Mucosa of stomach (tissue), 1 donor: ENCODE data around the gene COL6A2.
"Not testable (repeated sequence)": the region's sequence is repeated elsewhere in the genome, so short reads cannot be mapped to it uniquely, and the experiment has no call there.

Experiments used
- H3K27me3 ChIP-seq: one replicate; pipeline ENCODE4 v1.7.0; 2013; ENCODE audit warnings: mild to moderate bottlenecking, low read length; ENCODE audit not compliant: control insufficient read depth, insufficient read depth
- H3K36me3 ChIP-seq: one replicate; pipeline ENCODE4 v1.7.0; 2013; ENCODE audit warnings: low read length; ENCODE audit not compliant: control insufficient read depth, insufficient read depth
- H3K4me1 ChIP-seq: one replicate; pipeline ENCODE4 v1.7.0; 2013; ENCODE audit warnings: mild to moderate bottlenecking, low read length; ENCODE audit not compliant: control insufficient read depth, insufficient read depth
- H3K4me3 ChIP-seq: one replicate; pipeline ENCODE4 v1.7.0; 2013; ENCODE audit warnings: low read length
- H3K9ac ChIP-seq: one replicate; pipeline ENCODE4 v1.7.0; 2013; ENCODE audit warnings: mild to moderate bottlenecking, low read length, moderate library complexity
- H3K9me3 ChIP-seq: one replicate; pipeline ENCODE4 v1.7.0; 2013; ENCODE audit warnings: mild to moderate bottlenecking, low read length, moderate library complexity; ENCODE audit not compliant: control insufficient read depth
- donor health status: Pancreatic carcinoma.

COL6A2 gene

DNA sequence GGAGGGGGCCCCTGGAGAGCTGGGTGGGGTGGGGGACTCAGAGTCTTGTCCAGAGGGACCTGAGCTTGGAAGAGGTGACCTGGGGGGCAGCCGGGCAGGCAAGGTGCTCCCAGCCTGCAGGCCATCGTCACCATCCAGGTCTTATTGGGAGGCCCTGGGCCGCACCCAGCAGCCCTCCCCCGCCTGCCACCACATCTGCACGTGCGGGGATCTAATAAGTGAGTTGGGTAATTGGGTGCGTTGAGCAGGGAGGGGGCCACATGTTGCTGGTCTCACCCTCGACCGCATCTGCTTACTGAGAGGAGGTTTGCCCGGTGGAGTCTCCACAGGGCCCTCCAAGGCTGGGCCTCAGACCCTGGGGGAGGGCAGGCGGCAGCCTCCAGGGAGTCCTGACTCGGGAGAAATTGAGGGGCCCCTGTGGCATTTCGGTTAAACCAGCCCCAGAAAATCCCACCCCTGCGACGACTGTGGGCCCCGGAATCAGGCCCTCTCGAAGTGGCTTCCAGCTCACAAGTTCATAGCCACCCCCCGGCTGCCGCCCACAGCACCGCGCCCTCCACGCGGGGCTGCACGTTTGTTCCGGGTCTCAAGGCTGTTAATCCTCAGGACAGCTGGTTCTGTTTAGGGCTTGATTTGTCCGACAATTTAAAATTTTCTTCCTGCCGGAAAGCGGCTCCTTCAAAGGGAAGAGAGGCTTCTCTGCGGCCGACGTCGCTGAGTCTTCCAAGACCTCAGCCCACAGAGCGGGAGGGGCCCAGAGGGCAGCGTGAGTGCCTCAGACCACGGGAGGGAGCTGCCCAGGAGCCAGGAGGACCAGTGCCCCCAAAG, 14.7 kb upstream of the COL6A2 start:
- no peaks in the 10 kb centered on the region for H3K4me1 ChIP-seq
- no peak overlapping the region for H3K9ac ChIP-seq
- H3K36me3 ChIP-seq, result no peaks in the 10 kb centered on the region
- H3K4me3 ChIP-seq, result no peak overlapping the region
- no peaks in the 10 kb centered on the region for H3K9me3 ChIP-seq
- H3K27me3 ChIP-seq, result no peaks in the 10 kb centered on the region

DNA sequence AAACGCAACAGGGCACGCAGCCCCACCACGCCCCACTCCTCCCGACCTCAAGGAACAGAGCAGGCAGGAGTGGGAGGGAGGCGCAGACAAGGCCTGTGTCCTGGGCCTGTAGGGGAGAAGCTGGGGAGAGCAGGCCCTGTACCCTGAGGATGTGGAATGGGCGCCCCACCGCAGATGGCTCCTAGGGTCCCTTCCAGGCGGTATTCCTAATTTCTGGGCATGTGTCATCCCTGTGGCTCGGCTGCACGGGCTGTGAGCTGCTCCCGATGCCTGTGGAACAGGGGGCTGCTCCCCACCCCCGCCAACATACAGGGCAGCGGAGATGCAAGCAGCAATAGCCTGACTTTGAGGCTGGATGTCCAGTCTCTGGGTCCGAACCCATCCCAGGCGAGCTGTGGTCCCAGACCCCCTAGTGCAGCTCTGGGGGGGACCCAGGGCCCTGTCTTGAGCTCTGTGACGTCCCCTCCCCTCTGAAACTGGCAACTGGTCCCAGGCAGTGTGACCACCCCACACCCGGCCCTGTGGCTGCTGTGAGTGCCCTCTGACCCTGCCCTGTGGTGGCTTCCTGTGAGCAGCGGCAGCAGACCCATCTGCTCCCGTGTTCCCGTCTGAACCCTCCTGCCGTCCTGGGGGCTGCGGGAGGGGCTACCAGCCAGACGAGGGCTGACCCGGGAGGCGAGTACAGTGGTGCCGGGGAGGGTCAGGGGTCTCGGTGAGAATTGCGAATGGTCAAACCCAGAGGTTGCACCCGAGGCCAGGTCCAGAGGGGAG, 13.9 kb upstream of the COL6A2 start:
- Histone ChIP-seq H3K4me3 (no peak overlapping the region), H3K27me3 (no peaks in the 10 kb centered on the region)

DNA sequence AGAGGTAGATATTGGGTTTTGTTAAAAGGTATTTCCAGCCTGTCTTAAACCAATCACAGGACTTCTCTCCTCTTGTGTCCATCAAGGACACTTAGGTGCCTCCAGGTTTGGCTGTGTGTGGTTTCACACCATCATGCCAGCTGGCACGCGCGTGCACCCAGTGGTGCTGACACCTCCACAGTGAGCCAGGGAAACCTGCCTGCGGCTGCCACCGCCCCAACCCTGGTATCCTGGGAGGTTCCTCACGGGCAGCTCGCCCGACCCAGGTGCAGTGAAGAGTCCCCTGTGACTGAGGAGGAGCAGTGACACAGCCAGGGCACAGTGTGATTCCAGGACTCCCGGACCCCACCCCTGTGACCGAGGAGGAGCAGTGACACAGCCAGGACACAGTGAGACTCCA, 13.2 kb upstream of the COL6A2 start:
- Histone ChIP-seq H3K4me3 (no peak overlapping the region), H3K4me1 (no peaks in the 10 kb centered on the region), H3K27me3 (no peaks in the 10 kb centered on the region), H3K9ac (no peak overlapping the region), H3K9me3 (no peaks in the 10 kb centered on the region), H3K36me3 (no peaks in the 10 kb centered on the region)

More for the DNA sequence above, 13.9 kb upstream of the COL6A2 start:
- no peak overlapping the region for H3K9ac ChIP-seq
- H3K36me3 ChIP-seq, result no peaks in the 10 kb centered on the region
- no peaks in the 10 kb centered on the region for H3K9me3 ChIP-seq
- no peaks in the 10 kb centered on the region for H3K4me1 ChIP-seq

DNA sequence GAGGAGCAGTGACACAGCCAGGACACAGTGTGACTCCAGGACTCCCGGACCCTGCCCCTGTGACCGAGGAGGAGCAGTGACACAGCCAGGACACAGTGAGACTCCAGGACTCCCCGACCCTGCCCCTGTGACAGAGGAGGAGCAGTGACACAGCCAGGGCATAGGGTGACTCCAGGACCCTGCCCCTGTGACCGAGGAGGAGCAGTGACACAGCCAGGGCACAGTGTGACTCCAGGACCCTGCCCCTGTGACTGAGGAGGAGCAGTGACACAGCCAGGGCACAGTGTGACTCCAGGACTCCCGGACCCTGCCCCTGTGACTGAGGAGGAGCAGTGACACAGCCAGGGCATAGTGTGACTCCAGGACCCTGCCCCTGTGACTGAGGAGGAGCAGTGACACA, 12.7 kb upstream of the COL6A2 start:
- not testable (repeated sequence) for H3K9ac ChIP-seq, H3K4me1 ChIP-seq, H3K27me3 ChIP-seq, H3K9me3 ChIP-seq, H3K36me3 ChIP-seq, H3K4me3 ChIP-seq

DNA sequence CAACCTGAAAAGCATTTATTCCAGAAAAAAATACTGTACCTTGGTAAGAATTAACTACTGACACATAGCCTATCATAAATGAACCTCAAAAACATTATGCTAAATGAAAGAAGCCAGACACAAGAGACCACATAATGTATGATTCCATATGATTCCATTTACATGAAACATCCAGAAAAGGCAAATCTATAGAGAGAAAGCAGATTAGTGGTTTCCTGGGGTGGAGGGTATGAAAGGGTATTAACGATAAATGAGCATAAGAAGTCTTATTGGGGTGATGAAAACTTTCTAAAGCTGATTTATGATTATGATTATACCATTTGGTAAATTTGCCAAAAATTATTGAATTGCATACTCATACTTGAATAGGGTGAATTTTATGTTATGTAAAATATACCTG, 10.3 kb upstream of the COL6A2 start:
- no peaks in the 10 kb centered on the region for H3K36me3 ChIP-seq

DNA sequence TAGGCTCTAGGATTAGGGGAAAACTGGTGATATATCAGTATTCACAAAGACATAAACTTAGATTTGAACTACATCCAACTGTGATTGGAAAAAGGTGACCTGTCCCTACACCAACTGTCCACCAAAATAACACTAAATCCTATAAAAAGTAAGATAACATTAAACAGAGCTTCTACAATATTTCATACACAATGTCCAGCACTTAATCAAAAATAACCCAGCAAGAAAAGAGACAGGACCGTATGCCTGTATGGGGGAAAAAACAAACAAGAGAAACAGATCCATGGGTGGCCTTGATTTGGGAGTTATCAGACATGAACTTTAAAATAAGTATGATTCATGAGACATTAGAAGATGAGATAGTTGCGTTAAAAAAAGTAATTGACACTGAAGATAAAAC, 9.7 kb upstream of the COL6A2 start:
- Histone ChIP-seq H3K4me1 (no peaks in the 10 kb centered on the region), H3K36me3 (no peaks in the 10 kb centered on the region), H3K9me3 (no peaks in the 10 kb centered on the region), H3K4me3 (no peak overlapping the region), H3K9ac (no peak overlapping the region), H3K27me3 (no peaks in the 10 kb centered on the region)

More for the DNA sequence above, 10.3 kb upstream of the COL6A2 start:
- Histone ChIP-seq H3K4me3 (no peak overlapping the region), H3K9ac (no peak overlapping the region), H3K4me1 (no peaks in the 10 kb centered on the region), H3K9me3 (no peaks in the 10 kb centered on the region), H3K27me3 (no peaks in the 10 kb centered on the region)

DNA sequence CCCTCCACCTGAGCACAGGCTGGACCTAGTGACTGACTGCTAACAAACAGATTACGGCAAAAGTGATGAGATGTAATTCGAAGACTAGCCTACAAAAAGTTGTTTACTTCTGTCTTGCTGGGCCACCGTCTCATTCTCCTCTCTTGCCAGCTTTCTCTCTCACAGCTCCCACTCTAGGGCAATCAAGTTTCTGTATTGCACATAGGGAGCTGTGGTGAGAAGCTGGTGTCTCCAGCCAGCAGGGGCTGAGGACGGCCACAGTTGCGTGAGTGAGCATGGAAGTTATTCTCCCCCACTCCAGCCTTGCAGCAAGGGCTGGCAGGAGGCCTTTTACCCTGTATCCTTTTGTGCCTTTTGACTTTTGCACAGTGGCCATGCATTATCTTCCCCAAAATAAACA, 8.6 kb upstream of the COL6A2 start:
- Histone ChIP-seq H3K4me1 (no peaks in the 10 kb centered on the region), H3K9me3 (no peaks in the 10 kb centered on the region), H3K9ac (no peak overlapping the region), H3K27me3 (no peaks in the 10 kb centered on the region), H3K36me3 (no peaks in the 10 kb centered on the region), H3K4me3 (no peak overlapping the region)

DNA sequence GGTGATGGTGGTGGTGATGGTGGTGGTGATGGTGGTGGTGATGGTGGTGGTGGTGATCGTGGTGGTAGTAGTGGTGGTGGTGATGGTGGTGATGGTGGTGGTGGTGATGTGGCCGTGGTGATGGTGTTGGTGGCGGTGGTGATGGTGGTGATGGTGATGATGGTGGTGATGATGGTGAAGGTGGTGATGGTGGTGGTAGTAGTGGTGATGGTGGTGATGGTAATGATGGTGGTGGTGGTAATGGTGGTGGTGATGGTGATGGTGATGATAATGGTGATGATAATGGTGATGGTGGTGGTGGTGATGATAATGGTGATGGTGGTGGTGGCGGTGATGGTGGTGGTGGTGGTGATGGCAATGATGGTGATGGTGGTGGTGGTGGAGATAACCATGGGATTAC, 6.8 kb upstream of the COL6A2 start:
- H3K4me3 ChIP-seq, result no peak overlapping the region
- H3K9me3 ChIP-seq, result no peaks in the 10 kb centered on the region
- H3K9ac ChIP-seq, result no peak overlapping the region
- no peaks in the 10 kb centered on the region for H3K36me3 ChIP-seq
- H3K27me3 ChIP-seq, result peaks cover 3% of the 10 kb centered on the region
- H3K4me1 ChIP-seq, result no peaks in the 10 kb centered on the region

DNA sequence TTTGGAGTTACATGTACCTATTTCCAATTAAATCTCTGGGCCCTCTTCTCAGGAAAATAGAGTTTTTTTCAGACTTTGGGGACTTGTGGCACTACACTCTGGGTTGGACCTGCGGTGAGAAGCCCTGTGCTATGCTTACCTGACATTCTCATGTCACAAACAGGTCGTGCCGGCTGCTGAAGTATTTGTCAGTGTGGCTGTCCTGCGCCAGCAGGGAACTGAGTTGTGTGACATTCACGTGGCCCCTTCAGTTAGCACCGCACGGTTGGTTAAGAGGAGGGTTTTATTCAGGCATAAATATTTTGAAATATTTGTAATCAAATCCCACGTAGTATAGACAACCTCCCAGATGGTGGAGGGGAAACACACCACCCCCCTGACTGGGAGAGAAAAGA, 6.3 kb upstream of the COL6A2 start:
- H3K4me1 ChIP-seq, result no peaks in the 10 kb centered on the region
- peak overlapping the region; percentile 37 for H3K9ac ChIP-seq
- H3K9me3 ChIP-seq, result no peaks in the 10 kb centered on the region
- H3K36me3 ChIP-seq, result no peaks in the 10 kb centered on the region
- peaks cover 4% of the 10 kb centered on the region for H3K27me3 ChIP-seq
- H3K4me3 ChIP-seq, result no peak overlapping the region

DNA sequence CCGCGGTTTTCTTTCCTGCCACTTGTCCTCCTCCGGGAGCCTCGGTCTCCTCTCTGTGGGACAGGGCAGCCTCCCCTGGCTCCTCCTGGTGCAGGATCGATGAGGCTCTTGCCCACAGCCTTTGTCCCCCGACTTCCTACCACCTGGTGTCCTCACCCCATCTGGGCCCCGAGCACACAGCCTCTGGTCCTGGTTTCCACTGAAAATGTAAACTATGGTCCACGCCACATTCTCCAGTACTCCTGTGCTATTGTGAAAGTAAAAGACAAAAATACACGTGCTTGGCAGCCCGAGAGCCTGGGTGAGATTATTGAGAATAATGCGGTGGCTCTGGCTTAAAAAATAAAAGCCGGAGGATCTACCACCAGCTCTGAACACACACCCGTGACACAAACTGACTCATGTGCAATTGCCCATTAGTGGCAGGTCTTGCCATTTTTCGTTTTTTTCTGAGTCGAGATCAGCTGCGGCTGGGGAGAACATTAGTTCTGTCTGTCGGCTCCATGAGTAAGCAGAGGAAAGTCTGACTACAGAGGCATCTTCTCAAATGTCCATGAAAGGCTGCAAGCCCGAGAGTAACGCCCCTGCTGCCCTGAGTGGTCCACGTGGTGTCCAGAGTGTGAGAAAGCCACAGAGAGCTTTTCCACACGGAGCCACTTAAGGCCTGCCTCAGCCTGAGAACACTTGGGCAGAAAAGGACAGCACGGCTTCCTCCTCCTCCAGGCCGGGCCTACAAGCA, 5.7 kb upstream of the COL6A2 start:
- Histone ChIP-seq H3K4me3 (no peak overlapping the region), H3K4me1 (no peaks in the 10 kb centered on the region), H3K27me3 (peaks cover 7% of the 10 kb centered on the region), H3K36me3 (no peaks in the 10 kb centered on the region), H3K9ac (peak overlapping the region; percentile 37), H3K9me3 (no peaks in the 10 kb centered on the region)

DNA sequence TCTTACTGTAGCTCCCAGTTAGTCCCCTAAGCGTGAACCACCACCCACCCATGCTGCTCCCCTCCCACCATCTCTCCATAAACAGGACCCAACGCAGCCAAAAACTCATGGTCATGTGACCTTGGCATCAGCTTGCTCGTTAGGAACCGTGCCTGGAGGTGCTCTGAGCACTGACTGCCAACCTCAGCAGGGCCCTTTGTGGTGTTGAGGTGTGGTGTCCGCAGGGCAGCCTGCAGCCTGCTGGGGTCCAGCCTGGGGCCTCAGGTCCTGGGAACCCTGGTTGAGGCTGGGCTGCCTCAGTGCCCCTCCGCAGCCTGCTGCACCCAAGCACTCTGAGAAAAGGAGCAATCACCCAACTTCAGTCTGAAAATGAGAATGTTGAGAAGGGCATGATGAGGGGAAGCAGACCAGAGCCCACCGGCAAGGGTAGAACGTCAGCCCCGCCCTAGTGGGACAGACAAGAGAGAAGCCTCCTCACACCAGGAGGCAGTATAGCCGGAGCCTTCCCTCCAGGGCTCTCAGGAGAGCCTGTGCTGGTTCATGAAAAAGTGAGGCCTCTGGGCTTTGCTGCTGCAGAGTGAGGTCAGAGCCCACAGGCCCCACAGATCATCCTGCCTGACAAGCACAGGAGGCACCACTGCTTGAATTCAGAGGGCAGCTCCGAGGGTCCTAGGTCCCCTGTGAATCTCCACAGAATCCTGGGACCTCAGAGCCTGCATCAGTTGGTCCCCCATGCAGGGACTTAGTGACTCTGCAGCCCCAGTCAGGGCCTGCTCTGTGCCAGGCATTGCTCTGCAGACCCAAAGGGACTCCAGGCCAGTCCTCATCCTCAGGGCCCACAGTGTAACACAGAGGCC, 4.9 kb upstream of the COL6A2 start:
- no peak overlapping the region for H3K4me3 ChIP-seq
- no peaks in the 10 kb centered on the region for H3K36me3 ChIP-seq

More for the DNA sequence above, 4.9 kb upstream of the COL6A2 start:
- H3K9ac ChIP-seq, result no peak overlapping the region
- no peaks in the 10 kb centered on the region for H3K4me1 ChIP-seq
- peaks cover 9% of the 10 kb centered on the region for H3K27me3 ChIP-seq
- no peaks in the 10 kb centered on the region for H3K9me3 ChIP-seq
